ENCODE data around the gene ACYP1. TPM values are rescaled to one million over a fixed set of nuclear protein-coding genes. Genes with fewer than 3 reads are reported as not detected.

ACYP1 gene
- total RNA-seq, 2 donors from 2014 or later, result 13.4 to 28.5 TPM

DNA sequence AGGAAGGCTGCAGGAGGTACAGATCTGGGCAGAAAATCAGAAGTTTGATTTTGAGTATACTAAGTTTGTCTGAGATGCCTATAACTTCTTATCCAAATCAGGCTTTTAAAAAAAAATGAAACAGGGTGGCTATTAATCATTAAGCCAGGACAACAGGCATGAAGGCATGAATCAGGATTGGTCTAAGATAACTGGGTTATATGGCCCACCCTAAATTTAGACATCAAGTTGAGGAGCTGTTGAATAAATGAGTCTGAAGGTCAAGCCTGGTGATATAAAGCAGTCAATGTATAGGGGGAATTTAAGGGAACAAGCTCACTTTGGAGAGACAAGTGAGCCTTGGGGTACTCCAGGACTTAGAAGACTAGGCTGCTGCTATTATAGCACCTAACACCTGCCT lies 34.4 kb upstream of the ACYP1 start:
- no peak overlapping the region for H3K27ac ChIP-seq
- intact Hi-C loops (cut with DNase I), result no loop called here
- TF ChIP-seq, protein P1, sequence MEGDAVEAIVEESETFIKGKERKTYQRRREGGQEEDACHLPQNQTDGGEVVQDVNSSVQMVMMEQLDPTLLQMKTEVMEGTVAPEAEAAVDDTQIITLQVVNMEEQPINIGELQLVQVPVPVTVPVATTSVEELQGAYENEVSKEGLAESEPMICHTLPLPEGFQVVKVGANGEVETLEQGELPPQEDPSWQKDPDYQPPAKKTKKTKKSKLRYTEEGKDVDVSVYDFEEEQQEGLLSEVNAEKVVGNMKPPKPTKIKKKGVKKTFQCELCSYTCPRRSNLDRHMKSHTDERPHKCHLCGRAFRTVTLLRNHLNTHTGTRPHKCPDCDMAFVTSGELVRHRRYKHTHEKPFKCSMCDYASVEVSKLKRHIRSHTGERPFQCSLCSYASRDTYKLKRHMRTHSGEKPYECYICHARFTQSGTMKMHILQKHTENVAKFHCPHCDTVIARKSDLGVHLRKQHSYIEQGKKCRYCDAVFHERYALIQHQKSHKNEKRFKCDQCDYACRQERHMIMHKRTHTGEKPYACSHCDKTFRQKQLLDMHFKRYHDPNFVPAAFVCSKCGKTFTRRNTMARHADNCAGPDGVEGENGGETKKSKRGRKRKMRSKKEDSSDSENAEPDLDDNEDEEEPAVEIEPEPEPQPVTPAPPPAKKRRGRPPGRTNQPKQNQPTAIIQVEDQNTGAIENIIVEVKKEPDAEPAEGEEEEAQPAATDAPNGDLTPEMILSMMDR (IDR thresholded peaks at IDR 0.05), result no peak

DNA sequence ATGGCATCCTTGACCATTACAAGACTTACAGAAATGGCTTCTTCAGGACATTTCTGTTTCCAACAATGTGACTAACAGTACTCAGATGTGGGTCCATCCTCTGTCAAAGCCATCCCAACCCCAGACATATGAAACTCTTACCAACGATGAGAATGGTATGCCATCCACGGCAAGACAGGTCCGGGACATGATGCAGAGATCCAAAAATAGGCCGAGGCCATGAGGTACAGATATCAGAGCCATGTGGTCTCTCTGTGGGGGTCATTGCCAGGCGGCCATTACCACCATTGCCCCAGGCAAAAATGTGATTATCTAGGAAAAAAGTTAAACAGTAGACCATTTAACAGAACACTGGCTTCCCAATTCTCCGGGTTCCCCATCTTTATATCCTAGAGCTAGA lies 33.1 kb upstream of the ACYP1 start:
- H3K27ac ChIP-seq, result no peak overlapping the region
- H3K9ac ChIP-seq (ENCODE audit: low read depth in 2 of 2, low read length in 2 of 2), result no peak overlapping the region
- intact Hi-C loops (cut with DNase I), result no loop called here
- H3K36me3 ChIP-seq, result peaks cover 9% of the 10 kb centered on the region
- no peaks in the 10 kb centered on the region for H3K27me3 ChIP-seq
- no peak for DNase-seq
- TF ChIP-seq, protein P1 (IDR thresholded peaks at IDR 0.05), result no peak
- H3K4me3 ChIP-seq, result no peak overlapping the region
- H3K9me3 ChIP-seq, result no peaks in the 10 kb centered on the region
- no peaks in the 10 kb centered on the region for H3K4me1 ChIP-seq

More for the DNA sequence above, 34.4 kb upstream of the ACYP1 start:
- no peaks in the 10 kb centered on the region for H3K27me3 ChIP-seq
- peaks cover 6% of the 10 kb centered on the region for H3K36me3 ChIP-seq
- no peaks in the 10 kb centered on the region for H3K9me3 ChIP-seq
- H3K4me3 ChIP-seq, result no peak overlapping the region
- H3K4me1 ChIP-seq, result no peaks in the 10 kb centered on the region
- no peak for DNase-seq
- H3K9ac ChIP-seq (ENCODE audit: low read depth in 2 of 2, low read length in 2 of 2), result no peak overlapping the region

DNA sequence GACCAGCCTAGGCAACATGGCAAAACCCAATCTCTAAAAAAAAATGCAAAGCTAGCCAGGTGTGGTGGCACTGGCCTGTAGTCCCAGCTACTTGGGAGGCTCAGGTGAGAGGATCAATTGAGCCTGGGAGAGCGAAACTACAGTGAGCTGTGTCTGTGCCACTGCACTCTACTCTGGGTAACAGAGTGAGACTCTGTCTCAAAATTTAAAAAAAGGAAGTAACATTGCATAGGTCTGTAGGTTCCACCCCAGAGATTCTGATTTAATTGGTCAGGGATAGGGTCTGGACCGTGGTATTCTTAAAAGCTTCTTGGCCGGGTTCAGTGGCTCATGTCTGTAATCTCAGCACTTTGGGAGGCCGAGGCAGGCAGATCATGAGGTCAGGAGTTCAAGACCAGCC lies 31.9 kb upstream of the ACYP1 start:
- Histone ChIP-seq H3K27me3 (no peaks in the 10 kb centered on the region), H3K36me3 (peaks cover 9% of the 10 kb centered on the region), H3K4me3 (no peak overlapping the region), H3K27ac (no peak overlapping the region), H3K9ac (ENCODE audit: low read depth in 2 of 2, low read length in 2 of 2) (no peak overlapping the region), H3K9me3 (no peaks in the 10 kb centered on the region), H3K4me1 (no peaks in the 10 kb centered on the region)
- TF ChIP-seq, protein P1 (IDR thresholded peaks at IDR 0.05), result no peak
- intact Hi-C loops (cut with DNase I), result no loop called here
- DNase-seq, result no peak

DNA sequence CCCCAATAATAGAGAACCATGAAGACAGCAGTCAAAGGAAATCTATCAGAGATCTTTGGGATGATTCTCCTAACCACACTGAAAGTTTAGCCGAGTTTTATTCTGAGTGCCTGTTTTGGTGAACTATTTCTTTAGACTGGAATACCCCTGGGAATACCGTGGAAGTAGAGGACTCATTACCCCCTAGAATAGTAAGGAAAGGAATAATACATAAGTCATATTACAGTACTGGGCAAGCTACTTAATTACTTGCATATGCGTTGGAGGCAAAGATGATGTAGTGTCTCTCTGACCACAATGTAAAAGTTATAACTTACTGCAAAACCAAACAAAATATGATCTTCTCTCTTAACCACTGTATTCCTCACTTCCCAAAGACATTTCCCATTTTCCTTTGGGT lies 31.1 kb upstream of the ACYP1 start:
- H3K27ac ChIP-seq, result no peak overlapping the region
- intact Hi-C loops (cut with DNase I), result no loop called here
- no peak for DNase-seq
- TF ChIP-seq, protein P1 (IDR thresholded peaks at IDR 0.05), result no peak
- H3K4me1 ChIP-seq, result no peaks in the 10 kb centered on the region
- H3K27me3 ChIP-seq, result no peaks in the 10 kb centered on the region
- no peaks in the 10 kb centered on the region for H3K9me3 ChIP-seq
- peaks cover 9% of the 10 kb centered on the region for H3K36me3 ChIP-seq
- H3K4me3 ChIP-seq, result no peak overlapping the region
- no peak overlapping the region for H3K9ac ChIP-seq (ENCODE audit: low read depth in 2 of 2, low read length in 2 of 2)

DNA sequence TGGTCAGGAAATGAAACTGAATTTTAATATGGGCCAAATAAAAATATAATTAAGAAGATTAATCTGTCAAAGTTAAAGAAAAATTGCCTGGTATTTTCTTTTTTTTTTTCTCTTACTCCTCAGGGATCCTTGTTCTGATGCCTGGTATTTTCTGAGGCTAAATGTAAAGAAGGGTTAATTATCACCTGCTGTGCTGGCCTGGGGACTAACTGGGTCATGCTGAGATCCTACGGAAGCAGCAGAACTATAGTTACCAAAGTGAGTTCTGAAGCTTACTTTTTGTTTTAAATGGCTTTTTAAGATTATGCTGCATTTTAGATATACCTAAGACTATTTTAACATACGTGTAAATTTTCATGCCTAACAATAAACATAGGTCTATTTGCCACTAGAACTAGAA lies 28.9 kb upstream of the ACYP1 start:
- Histone ChIP-seq H3K27me3 (no peaks in the 10 kb centered on the region), H3K36me3 (peaks cover 13% of the 10 kb centered on the region), H3K9me3 (no peaks in the 10 kb centered on the region), H3K27ac (no peak overlapping the region), H3K9ac (ENCODE audit: low read depth in 2 of 2, low read length in 2 of 2) (no peak overlapping the region), H3K4me1 (no peaks in the 10 kb centered on the region), H3K4me3 (no peak overlapping the region)
- TF ChIP-seq, protein P1 (IDR thresholded peaks at IDR 0.05), result no peak
- intact Hi-C loops (cut with DNase I), result no loop called here
- DNase-seq, result no peak

DNA sequence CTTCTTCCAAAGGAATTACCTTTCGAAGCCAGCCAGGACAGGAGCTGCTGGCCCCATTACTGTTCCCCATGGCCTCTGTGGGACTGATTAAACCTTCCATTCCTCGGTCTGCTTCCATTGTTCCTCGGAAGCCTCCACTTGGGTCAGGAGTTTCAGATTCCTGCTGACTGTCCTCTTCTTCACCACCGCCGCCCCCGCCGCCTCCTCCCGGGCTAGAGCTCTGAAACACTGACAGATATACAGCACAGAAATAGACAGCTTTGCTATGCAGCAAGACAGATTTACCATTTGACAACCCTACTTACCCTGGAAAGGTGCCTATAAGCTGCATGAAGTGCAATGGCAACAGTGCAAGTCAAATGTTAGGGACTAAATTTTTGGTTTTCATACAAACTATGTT lies 27.4 kb upstream of the ACYP1 start:
- Histone ChIP-seq H3K4me3 (no peak overlapping the region), H3K27me3 (no peaks in the 10 kb centered on the region), H3K9ac (ENCODE audit: low read depth in 2 of 2, low read length in 2 of 2) (no peak overlapping the region), H3K27ac (no peak overlapping the region), H3K4me1 (no peaks in the 10 kb centered on the region), H3K36me3 (peaks cover 20% of the 10 kb centered on the region), H3K9me3 (no peaks in the 10 kb centered on the region)
- intact Hi-C loops (cut with DNase I), result no loop called here
- TF ChIP-seq, protein P1 (IDR thresholded peaks at IDR 0.05), result no peak
- DNase-seq, result no peak
